Measurements from ENCODE around the gene FIBIN. TPM values are rescaled to one million over a fixed set of nuclear protein-coding genes. Genes with fewer than 3 reads are reported as not detected.

The FIBIN gene
- total RNA-seq, 3 donors from 2014 or later (not counting 1 experiment from before 2014, with no cell fraction given) = not detected

- H3K9me3 Mint-ChIP-seq = peaks cover 10% of the 10 kb centered on the region in 2 donors
- 94% methylated on average over 2 of the region's 2 CpGs for WGBS (ENCODE audit: insufficient coverage)
- H3K27ac Mint-ChIP-seq = no peak overlapping the region
- DNase-seq (no peak), ATAC-seq (no peak)
- Histone ChIP-seq H3K4me3 (ENCODE audit: low read length) (no peak overlapping the region), H3K9me3 (ENCODE audit: control insufficient read depth, insufficient read depth, low read length) (no peaks in the 10 kb centered on the region), H3K36me3 (ENCODE audit: control insufficient read depth, insufficient read depth, low read length) (no peaks in the 10 kb centered on the region), H3K27me3 (ENCODE audit: control insufficient read depth, insufficient read depth, low read length) (no peaks in the 10 kb centered on the region), H3K4me1 (ENCODE audit: control insufficient read depth, insufficient read depth, low read length) (no peaks in the 10 kb centered on the region), H3K27ac (ENCODE audit: low read length) (no peak overlapping the region)
- no peak for TF ChIP-seq CTCF (IDR thresholded peaks at IDR 0.05)
- intact Hi-C loops (cut with micrococcal nuclease) = no loop called here
- H3K36me3 Mint-ChIP-seq = no peaks in the 10 kb centered on the region
- H3K4me3 Mint-ChIP-seq = no peak overlapping the region
- H3K27me3 Mint-ChIP-seq (ENCODE audit: low read depth in 2 of 2) = no peaks in the 10 kb centered on the region
- no peaks in the 10 kb centered on the region for H3K4me1 Mint-ChIP-seq
Measured at GRCh38 chr11:27004103-27004502, 10.2 kb downstream of the FIBIN start.

GRCh38 chr11:27008811-27009535, 15.1 kb downstream of the FIBIN start:
- intact Hi-C loops (cut with micrococcal nuclease) = no loop called here
- Mint-ChIP-seq H3K36me3 (no peaks in the 10 kb centered on the region), H3K27ac (no peak overlapping the region), H3K4me3 (no peak overlapping the region), H3K9me3 (peaks cover 4 to 16% of the 10 kb centered on the region in 2 donors), H3K4me1 (no peaks in the 10 kb centered on the region), H3K27me3 (ENCODE audit: low read depth in 2 of 2) (no peaks in the 10 kb centered on the region)
- no peak overlapping the region for H3K27ac ChIP-seq (ENCODE audit: low read length)
- TF ChIP-seq CTCF (IDR thresholded peaks at IDR 0.05) = no peak
- H3K4me1 ChIP-seq (ENCODE audit: control insufficient read depth, insufficient read depth, low read length) = no peaks in the 10 kb centered on the region
- no peaks in the 10 kb centered on the region for H3K36me3 ChIP-seq (ENCODE audit: control insufficient read depth, insufficient read depth, low read length)
- H3K4me3 ChIP-seq (ENCODE audit: low read length) = no peak overlapping the region
- no peak for ATAC-seq
- DNase-seq = no peak
- H3K27me3 ChIP-seq (ENCODE audit: control insufficient read depth, insufficient read depth, low read length) = no peaks in the 10 kb centered on the region
- no peaks in the 10 kb centered on the region for H3K9me3 ChIP-seq (ENCODE audit: control insufficient read depth, insufficient read depth, low read length)

- H3K4me3 Mint-ChIP-seq = no peak overlapping the region
- ATAC-seq (no peak), DNase-seq (no peak)
- H3K27ac Mint-ChIP-seq = no peak overlapping the region
- H3K9me3 Mint-ChIP-seq = peaks cover 4 to 17% of the 10 kb centered on the region in 2 donors
- H3K27me3 Mint-ChIP-seq (ENCODE audit: low read depth in 2 of 2) = no peaks in the 10 kb centered on the region
- TF ChIP-seq CTCF (IDR thresholded peaks at IDR 0.05) = no peak
- no peaks in the 10 kb centered on the region for H3K27me3 ChIP-seq (ENCODE audit: control insufficient read depth, insufficient read depth, low read length)
- H3K9me3 ChIP-seq (ENCODE audit: control insufficient read depth, insufficient read depth, low read length) = no peaks in the 10 kb centered on the region
- no peaks in the 10 kb centered on the region for H3K36me3 Mint-ChIP-seq
- intact Hi-C loops (cut with micrococcal nuclease) = loop anchor here (10.0 kb wide), 1 partner anchor 63 kb away; no protein-coding TSS in a partner anchor
- 81% methylated on average over 2 of the region's 4 CpGs for WGBS (ENCODE audit: insufficient coverage)
- H3K4me1 Mint-ChIP-seq = no peaks in the 10 kb centered on the region
- H3K4me1 ChIP-seq (ENCODE audit: control insufficient read depth, insufficient read depth, low read length) = no peaks in the 10 kb centered on the region
- no peak overlapping the region for H3K27ac ChIP-seq (ENCODE audit: low read length)
- H3K36me3 ChIP-seq (ENCODE audit: control insufficient read depth, insufficient read depth, low read length) = no peaks in the 10 kb centered on the region
- no peak overlapping the region for H3K4me3 ChIP-seq (ENCODE audit: low read length)
Measured at GRCh38 chr11:27011560-27012233, 17.8 kb downstream of the FIBIN start.

Data from natural killer cell (primary cell).